Upper lobe of right lung (tissue), 1 donor: Measurements from ENCODE around the gene KATNAL2. TPM values are rescaled to one million over a fixed set of nuclear protein-coding genes. Genes with fewer than 3 reads are reported as not detected.

Experiments
- ATAC-seq: fragments of 200-7000 bp; cut with Tn5 transposase; one replicate; pipeline ENCODE4 v1.9.1; 2020; ENCODE audit warnings: mild to moderate bottlenecking, moderate library complexity
- DNase-seq: peaks from one replicate; pipeline ENCODE4 v3.0.0-alpha.2; 2020
- H3K27ac ChIP-seq: fragments of 200-600 bp; one replicate; pipeline ENCODE4 v1.8.0; 2022
- H3K27me3 ChIP-seq: fragments of 200-600 bp; one replicate; pipeline ENCODE4 v1.8.0; 2022; ENCODE audit warnings: mild to moderate bottlenecking
- H3K36me3 ChIP-seq: fragments of 200-600 bp; one replicate; pipeline ENCODE4 v1.8.0; 2022
- H3K4me1 ChIP-seq: fragments of 200-600 bp; one replicate; pipeline ENCODE4 v1.8.0; 2022
- H3K4me3 ChIP-seq: fragments of 200-600 bp; one replicate; pipeline ENCODE4 v1.8.0; 2022; ENCODE audit warnings: mild to moderate bottlenecking
- H3K9me3 ChIP-seq: fragments of 200-600 bp; one replicate; pipeline ENCODE4 v1.8.0; 2022
- intact Hi-C: fragments of 100-400 bp; cut with DNase I; formaldehyde crosslinking; loops from one replicate; pipeline ENCODE4 v1.11.0; 2022
- long read RNA-seq: library from polyadenylated mRNA; unstranded; transcript quantifications from one replicate; pipeline ENCODE4 v2.0.0, GENCODE V29; 2021
- total RNA-seq: library from RNA; stranded (reverse); fragmentation: NEBNext Ultra II Directional; extraction: Animal tissue kit (Norgen Biotek cat#: 25700); gene quantifications from one replicate; pipeline ENCODE4 v1.2.1, GENCODE V29; 2021
- TF ChIP-seq, protein P1 (sequence below): fragments of 200-600 bp; IDR thresholded peaks from one replicate; pipeline ENCODE4 v1.8.0; 2022; ENCODE audit warnings: antibody characterized with exemption
- donor health status: DM: no; HTN: yes; CAD: no; lungs with severe emphysema.

KATNAL2 gene, protein sequence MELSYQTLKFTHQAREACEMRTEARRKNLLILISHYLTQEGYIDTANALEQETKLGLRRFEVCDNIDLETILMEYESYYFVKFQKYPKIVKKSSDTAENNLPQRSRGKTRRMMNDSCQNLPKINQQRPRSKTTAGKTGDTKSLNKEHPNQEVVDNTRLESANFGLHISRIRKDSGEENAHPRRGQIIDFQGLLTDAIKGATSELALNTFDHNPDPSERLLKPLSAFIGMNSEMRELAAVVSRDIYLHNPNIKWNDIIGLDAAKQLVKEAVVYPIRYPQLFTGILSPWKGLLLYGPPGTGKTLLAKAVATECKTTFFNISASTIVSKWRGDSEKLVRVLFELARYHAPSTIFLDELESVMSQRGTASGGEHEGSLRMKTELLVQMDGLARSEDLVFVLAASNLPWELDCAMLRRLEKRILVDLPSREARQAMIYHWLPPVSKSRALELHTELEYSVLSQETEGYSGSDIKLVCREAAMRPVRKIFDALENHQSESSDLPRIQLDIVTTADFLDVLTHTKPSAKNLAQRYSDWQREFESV
- 3.1 TPM for total RNA-seq
- long read RNA-seq, partial matches to known transcripts: 0 of 4 reads
- long read RNA-seq, other reads (novel, unspliced or antisense): 4 of 4 reads

DNA sequence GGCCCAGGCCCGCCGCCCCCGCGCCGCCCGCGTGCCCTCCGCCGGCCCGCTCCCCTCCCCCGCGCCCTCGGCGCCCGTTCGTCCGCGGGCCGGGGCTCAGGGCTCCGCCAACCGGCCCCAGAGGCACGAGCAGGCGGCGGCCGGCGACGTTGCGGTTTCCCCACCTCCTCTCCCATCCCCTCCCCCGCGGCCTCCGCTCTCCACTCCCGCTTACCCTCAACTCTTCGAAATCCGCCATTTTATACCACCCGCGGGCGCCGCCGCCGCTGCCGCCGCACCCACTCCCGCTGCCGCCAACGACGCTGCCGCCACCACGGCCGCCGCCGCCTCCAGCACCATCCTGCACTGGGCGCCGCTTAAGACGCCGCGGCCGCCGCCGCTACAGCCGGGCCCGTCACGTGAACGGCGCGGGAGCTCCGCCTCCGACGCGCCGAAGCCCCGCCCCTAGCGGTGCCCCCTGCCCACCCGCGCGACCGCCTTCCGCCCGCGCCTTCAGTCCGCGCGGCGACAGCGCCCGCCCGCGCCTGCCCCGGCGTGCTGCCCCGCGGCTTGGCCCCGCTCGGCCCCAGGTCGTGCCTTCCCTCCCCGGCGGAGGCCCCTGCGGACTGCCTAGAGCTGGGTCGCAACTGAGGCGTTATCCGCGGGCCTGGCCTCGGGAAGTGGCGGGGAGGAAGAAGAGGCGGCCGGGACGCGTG lies at the start of gene KATNAL2, which contains the start of gene PIAS2:
Gene KATNAL2, plus strand, starts transcription at position 495 of the 695 bp plus-strand sequence. CDS start 29,271 bp downstream, outside the sequence.
Gene PIAS2, minus strand, starts transcription at position 400 of the 695 bp plus-strand sequence. Its CDS starts 162 bp downstream, at position 238.
- no peaks in the 10 kb centered on the region for H3K27me3 ChIP-seq
- DNase-seq: peak; percentile 90
- TF ChIP-seq, protein P1, sequence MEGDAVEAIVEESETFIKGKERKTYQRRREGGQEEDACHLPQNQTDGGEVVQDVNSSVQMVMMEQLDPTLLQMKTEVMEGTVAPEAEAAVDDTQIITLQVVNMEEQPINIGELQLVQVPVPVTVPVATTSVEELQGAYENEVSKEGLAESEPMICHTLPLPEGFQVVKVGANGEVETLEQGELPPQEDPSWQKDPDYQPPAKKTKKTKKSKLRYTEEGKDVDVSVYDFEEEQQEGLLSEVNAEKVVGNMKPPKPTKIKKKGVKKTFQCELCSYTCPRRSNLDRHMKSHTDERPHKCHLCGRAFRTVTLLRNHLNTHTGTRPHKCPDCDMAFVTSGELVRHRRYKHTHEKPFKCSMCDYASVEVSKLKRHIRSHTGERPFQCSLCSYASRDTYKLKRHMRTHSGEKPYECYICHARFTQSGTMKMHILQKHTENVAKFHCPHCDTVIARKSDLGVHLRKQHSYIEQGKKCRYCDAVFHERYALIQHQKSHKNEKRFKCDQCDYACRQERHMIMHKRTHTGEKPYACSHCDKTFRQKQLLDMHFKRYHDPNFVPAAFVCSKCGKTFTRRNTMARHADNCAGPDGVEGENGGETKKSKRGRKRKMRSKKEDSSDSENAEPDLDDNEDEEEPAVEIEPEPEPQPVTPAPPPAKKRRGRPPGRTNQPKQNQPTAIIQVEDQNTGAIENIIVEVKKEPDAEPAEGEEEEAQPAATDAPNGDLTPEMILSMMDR: no peak
- no peaks in the 10 kb centered on the region for H3K36me3 ChIP-seq
- peak within 1 kb of the TSS; percentile 83 for H3K27ac ChIP-seq
- intact Hi-C loops: no loop called here
- peaks cover 13% of the 10 kb centered on the region for H3K4me1 ChIP-seq
- peak within 1 kb of the TSS; percentile 77 for H3K4me3 ChIP-seq
- H3K9me3 ChIP-seq: no peaks in the 10 kb centered on the region
- ATAC-seq: peak; percentile 97

DNA sequence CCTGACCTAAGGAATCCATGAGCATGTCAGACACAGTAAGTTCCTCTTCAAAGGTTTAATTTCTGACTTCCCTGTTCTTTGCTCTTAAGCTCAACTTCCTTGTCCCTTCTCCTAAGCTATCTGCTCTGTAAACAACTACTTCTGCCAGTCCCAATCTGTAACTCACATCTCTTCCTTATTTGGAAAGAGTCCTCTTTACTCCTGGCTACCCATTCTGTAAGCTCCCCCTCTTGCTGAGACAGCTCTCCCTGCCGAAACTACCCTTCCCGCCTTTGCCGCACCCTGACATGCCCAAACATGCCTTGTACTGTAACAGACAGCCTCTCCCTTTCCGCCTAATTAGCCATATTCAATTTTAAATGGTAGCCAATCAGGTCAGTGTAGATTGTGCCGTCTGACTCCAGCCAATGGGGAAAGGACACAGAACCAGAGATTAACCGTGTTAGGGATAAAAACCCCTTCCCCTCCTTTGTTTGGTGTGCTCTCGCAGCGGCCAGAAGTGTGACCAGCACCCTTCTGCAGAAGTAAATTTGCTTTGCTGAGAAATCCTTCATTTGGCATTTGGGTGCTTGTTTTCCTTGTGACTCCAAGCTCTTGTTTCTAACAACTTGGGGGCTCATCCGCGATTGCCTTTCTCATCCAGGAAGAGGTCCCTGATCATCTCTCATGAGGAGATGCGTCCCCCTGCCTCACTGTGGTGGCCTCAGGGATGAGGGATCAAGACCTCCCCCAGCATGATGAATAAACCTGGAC lies 49.1 kb upstream of the KATNAL2 start:
- Histone ChIP-seq H3K27me3 (no peaks in the 10 kb centered on the region), H3K27ac (no peak overlapping the region), H3K4me1 (no peaks in the 10 kb centered on the region), H3K9me3 (peaks cover 10% of the 10 kb centered on the region), H3K4me3 (no peak overlapping the region), H3K36me3 (no peaks in the 10 kb centered on the region)
- ATAC-seq: peak; percentile 51
- TF ChIP-seq, protein P1: no peak
- intact Hi-C loops: no loop called here
- no peak for DNase-seq

DNA sequence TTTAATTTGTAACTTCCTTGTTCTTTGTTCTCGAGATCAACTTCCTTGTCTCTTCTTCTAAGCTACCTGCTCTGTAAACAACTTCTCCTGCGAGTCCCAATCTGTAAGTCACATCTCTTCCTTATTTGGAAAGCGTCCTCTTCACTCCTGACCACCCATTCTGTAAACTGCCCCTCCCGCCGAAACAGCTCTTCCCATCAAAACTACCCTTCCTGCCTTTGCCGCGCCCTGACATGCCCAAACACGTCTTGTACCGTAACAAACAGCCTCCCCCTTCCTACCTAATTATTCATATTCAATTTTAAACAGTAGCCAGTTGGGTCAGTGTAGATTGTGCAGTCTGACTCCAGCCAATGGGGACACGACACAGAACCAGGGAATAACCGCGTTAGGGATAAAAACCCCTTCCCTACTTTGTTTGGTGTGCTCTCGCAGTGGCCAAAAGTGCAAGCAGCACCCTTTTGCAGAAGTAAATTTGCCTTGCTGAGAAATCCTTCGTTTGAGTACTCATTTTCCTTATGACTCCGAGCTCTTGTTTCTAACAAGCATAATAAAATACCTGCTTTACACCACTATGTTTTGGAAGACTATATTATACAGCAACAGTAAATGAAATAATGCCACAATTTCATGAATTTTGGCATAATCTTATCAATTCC lies 39.9 kb upstream of the KATNAL2 start:
- Histone ChIP-seq H3K9me3 (peaks cover 9% of the 10 kb centered on the region), H3K27me3 (no peaks in the 10 kb centered on the region), H3K4me3 (no peak overlapping the region), H3K4me1 (no peaks in the 10 kb centered on the region), H3K36me3 (no peaks in the 10 kb centered on the region), H3K27ac (no peak overlapping the region)
- ATAC-seq (no peak), DNase-seq (no peak)
- TF ChIP-seq, protein P1: no peak
- intact Hi-C loops: no loop called here

DNA sequence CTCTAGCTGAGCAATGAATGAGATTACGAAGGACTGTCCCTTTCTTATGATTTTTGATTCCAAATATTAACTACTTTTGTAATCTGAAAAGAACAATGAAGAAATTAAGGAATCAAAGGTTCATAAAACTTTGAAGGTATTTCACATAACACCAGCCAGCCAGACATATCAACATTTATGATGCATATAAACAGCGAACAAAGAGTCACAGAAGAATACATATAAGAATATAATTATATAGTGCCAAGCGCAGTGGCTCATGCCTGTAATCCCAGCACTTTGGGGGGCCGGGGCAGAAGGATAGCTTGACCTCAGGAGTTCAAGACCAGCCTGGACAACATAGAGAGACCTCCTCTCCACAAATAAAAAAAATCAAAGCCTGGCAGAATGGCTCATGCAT lies 34.2 kb upstream of the KATNAL2 start:
- Histone ChIP-seq H3K9me3 (peaks cover 3% of the 10 kb centered on the region), H3K27ac (no peak overlapping the region), H3K4me3 (no peak overlapping the region), H3K4me1 (no peaks in the 10 kb centered on the region), H3K27me3 (no peaks in the 10 kb centered on the region), H3K36me3 (no peaks in the 10 kb centered on the region)
- intact Hi-C loops: no loop called here
- DNase-seq (no peak), ATAC-seq (no peak)
- TF ChIP-seq, protein P1: no peak

DNA sequence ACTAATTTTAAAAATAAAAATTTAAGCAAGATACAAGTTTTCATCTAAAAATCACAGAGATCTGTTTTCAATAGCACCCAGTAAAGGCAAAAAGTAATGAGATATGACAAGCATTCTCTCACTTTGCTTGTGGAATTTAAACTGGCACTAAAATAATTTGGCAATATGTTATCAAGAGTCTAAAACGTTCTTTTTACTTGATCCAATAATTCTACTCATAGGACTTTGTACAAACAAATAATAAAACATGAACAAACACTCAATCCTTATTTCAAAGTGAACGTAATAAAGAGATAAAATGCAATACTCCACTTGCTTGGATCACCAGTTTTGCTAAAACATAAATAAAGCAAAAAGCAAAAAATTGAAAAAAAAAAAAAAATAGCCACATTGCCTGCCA lies 30.5 kb upstream of the KATNAL2 start:
- peaks cover 15% of the 10 kb centered on the region for H3K36me3 ChIP-seq

More for the DNA sequence above, 30.5 kb upstream of the KATNAL2 start:
- H3K4me3 ChIP-seq: no peak overlapping the region
- intact Hi-C loops: no loop called here
- no peak overlapping the region for H3K27ac ChIP-seq
- no peaks in the 10 kb centered on the region for H3K27me3 ChIP-seq
- ATAC-seq (no peak), DNase-seq (no peak)
- peaks cover 12% of the 10 kb centered on the region for H3K9me3 ChIP-seq
- TF ChIP-seq, protein P1: no peak
- no peaks in the 10 kb centered on the region for H3K4me1 ChIP-seq
